Naive thymus-derived CD4-positive, alpha-beta T cell (primary cell): ENCODE measurements around the gene RNF125. TPM values are rescaled to one million over a fixed set of nuclear protein-coding genes. Genes with fewer than 3 reads are reported as not detected.
A peak's percentile ranks its signal among the peaks of the same experiment; 100 is the strongest.

Experiments
- ATAC-seq: fragments of 150-1000 bp; cut with Tn5 transposase; 2 replicates; pipeline ENCODE4 v1.10.0; 2021; ENCODE audit warnings: mild to moderate bottlenecking, moderate library complexity
- CTCF ChIA-PET: fragments of 350-600 bp; sonication (Branson Sonifier 250); formaldehyde crosslinking; loops from one replicate; lab custom pipeline; 2021; ENCODE audit warnings: antibody characterized with exemption; lab: Charles Lee
- POLR2A ChIA-PET: fragments of 350-600 bp; sonication (Branson Sonifier 250); formaldehyde crosslinking; loops from one replicate; lab custom pipeline; 2021; ENCODE audit warnings: antibody characterized with exemption, inconsistent platforms; lab: Charles Lee
- DNase-seq, 9 donors: peaks; one replicate each; pipeline versions ENCODE4 v3.0.0 to v3.0.0-alpha.2; 2020 to 2022; ENCODE audit warnings: mixed read lengths in 1 of 9
- H3K27ac ChIP-seq: one replicate; pipeline ENCODE4 v1.7.0; 2013; ENCODE audit warnings: mild to moderate bottlenecking, low read depth, low read length, moderate library complexity
- H3K27me3 ChIP-seq, 2 donors: one replicate each; pipeline ENCODE4 v1.7.0; 2013; ENCODE audit warnings: low read length in 2 of 2, mild to moderate bottlenecking in 2 of 2, moderate library complexity in 2 of 2; ENCODE audit not compliant: control insufficient read depth in 2 of 2, insufficient read depth in 2 of 2
- H3K36me3 ChIP-seq, 3 experiments: 1 replicate in 2 of 3; 2 replicates in 1 of 3; pipeline ENCODE4 v1.7.0; 2013; ENCODE audit warnings: low read length in 3 of 3, mild to moderate bottlenecking in 3 of 3, moderate library complexity in 1 of 3; ENCODE audit not compliant: insufficient read depth in 3 of 3, control insufficient read depth in 2 of 3
- H3K4me1 ChIP-seq, 2 donors: one replicate each; pipeline ENCODE4 v1.7.0; 2013; ENCODE audit warnings: low read length in 2 of 2, mild to moderate bottlenecking in 2 of 2, moderate library complexity in 1 of 2; ENCODE audit not compliant: control insufficient read depth in 2 of 2, insufficient read depth in 2 of 2
- H3K4me3 ChIP-seq: 2 replicates; pipeline ENCODE4 v1.7.0; 2013; ENCODE audit warnings: mild to moderate bottlenecking, low read length
- H3K9me3 ChIP-seq, 3 experiments: 1 replicate in 2 of 3; 2 replicates in 1 of 3; pipeline ENCODE4 v1.7.0; 2013; ENCODE audit warnings: low read length in 3 of 3; ENCODE audit not compliant: control insufficient read depth in 2 of 3
- H3K27ac Mint-ChIP-seq, 9 donors: one replicate each; pipeline ENCODE4 v1.8.0; 2020 to 2022; ENCODE audit warnings: mixed read lengths in 9 of 9, mild to moderate bottlenecking in 8 of 9, moderate library complexity in 5 of 9, inconsistent platforms in 2 of 9
- H3K27me3 Mint-ChIP-seq, 5 donors: one replicate each; pipeline ENCODE4 v1.8.0; 2021 to 2022; ENCODE audit warnings: mixed read lengths in 5 of 5, mild to moderate bottlenecking in 1 of 5
- H3K36me3 Mint-ChIP-seq, 5 donors: one replicate each; pipeline ENCODE4 v1.8.0; 2020 to 2022; ENCODE audit warnings: mixed read lengths in 5 of 5, mild to moderate bottlenecking in 3 of 5, inconsistent platforms in 1 of 5
- H3K4me1 Mint-ChIP-seq, 7 donors: one replicate each; pipeline ENCODE4 v1.8.0; 2020 to 2022; ENCODE audit warnings: mixed read lengths in 7 of 7, mild to moderate bottlenecking in 3 of 7, inconsistent platforms in 1 of 7
- H3K4me3 Mint-ChIP-seq, 10 donors: one replicate each; pipeline ENCODE4 v1.8.0; 2020 to 2022; ENCODE audit warnings: mild to moderate bottlenecking in 10 of 10, mixed read lengths in 10 of 10, moderate library complexity in 6 of 10, inconsistent platforms in 2 of 10
- H3K9me3 Mint-ChIP-seq, 11 donors: one replicate each; pipeline ENCODE4 v1.8.0; 2020 to 2022; ENCODE audit warnings: mixed read lengths in 11 of 11, mild to moderate bottlenecking in 4 of 11, inconsistent platforms in 1 of 11, moderate library complexity in 1 of 11
- intact Hi-C, 2 donors: fragments of 100-400 bp; cut with micrococcal nuclease; formaldehyde crosslinking; loops; one replicate each; pipeline ENCODE4 v1.15.1; 2023
- polyA plus RNA-seq, 2 donors: library from polyadenylated mRNA; unstranded; fragments of 300-500 nt; fragmentation: Illumina TruSeq; gene quantifications; one replicate each; pipeline ENCODE4 v1.2.3, GENCODE V29; 2021
- total RNA-seq, 6 experiments: library from RNA in 5 of 6; stranded (reverse) in 5 of 6; gene quantifications; 1 replicate in 5 of 6; 2 replicates in 1 of 6; pipeline ENCODE4 v1.2.3 and lab custom pipeline; 2021 to 2026

The RNF125 gene
- total RNA-seq (10 to 100 TPM; 30.3 to 59.8 (median 37.1) TPM), polyA plus RNA-seq (10 to 100 TPM; 20.9 to 64.7 TPM), total RNA-seq (lab: John Stamatoyannopoulos, UW) (97.7 reads per million, percentile 84 among the genes with 10 or more reads in this experiment)

- H3K27me3 Mint-ChIP-seq, result peaks cover 0 to 5% (median 0%) of the 10 kb centered on the region in 5 donors
- H3K27ac Mint-ChIP-seq, result peak within 1 kb of the TSS; percentile 87 to 99 (median 96)
- peak within 1 kb of the TSS; percentile 87 for H3K27ac ChIP-seq
- H3K36me3 ChIP-seq, result peaks cover 0 to 14% (median 0%) of the 10 kb centered on the region in 3 experiments
- no peaks in the 10 kb centered on the region for H3K27me3 ChIP-seq
- H3K4me3 Mint-ChIP-seq, result peak within 1 kb of the TSS; percentile 87 to 99 (median 96)
- H3K9me3 ChIP-seq, result no peaks in the 10 kb centered on the region
- peaks cover 34% of the 10 kb centered on the region in 2 donors for H3K4me1 ChIP-seq
- peaks cover 0 to 23% (median 8%) of the 10 kb centered on the region in 5 donors for H3K36me3 Mint-ChIP-seq
- CTCF ChIA-PET, result interaction anchor here (0.8 to 3.9 kb wide), 14 partner anchors 20 to 82 kb away, joined by 3 to 18 read pairs (median 4); partner anchors contain the start of genes RNF138 and TRAPPC8
- ATAC-seq (peak; percentile 87), DNase-seq (peak; percentile 83 to 97 (median 95))
- POLR2A ChIA-PET, result interaction anchor here (0.7 to 4.6 kb wide), 29 partner anchors 8 to 117 kb away, joined by 3 to 100 read pairs (median 4); partner anchors contain the start of genes RNF138 and TRAPPC8
- peaks cover 36 to 72% (median 57%) of the 10 kb centered on the region in 7 donors for H3K4me1 Mint-ChIP-seq
- intact Hi-C loops, result loop anchor here (1.0 to 5.0 kb wide), 9 partner anchors 23 to 452 kb away; partner anchors contain the start of genes TRAPPC8 (in 2 of the 2) and GAREM1 (in 1 of the 2)
- peak within 1 kb of the TSS; percentile 89 for H3K4me3 ChIP-seq
- peaks cover 0 to 3% (median 0%) of the 10 kb centered on the region in 11 donors for H3K9me3 Mint-ChIP-seq
Observed at GRCh38 chr18:32018331-32019250, at the start of gene RNF125. TSS of gene RNF125 (plus strand) at chr18:32018825. CDS start at chr18:32018864, 39 bp downstream.

- Mint-ChIP-seq H3K9me3 (peaks cover 4 to 37% (median 23%) of the 10 kb centered on the region in 11 donors), H3K4me3 (no peak overlapping the region), H3K4me1 (peaks cover 0 to 2% (median 0%) of the 10 kb centered on the region in 7 donors), H3K27ac (no peak overlapping the region), H3K36me3 (peaks cover 4 to 14% (median 7%) of the 10 kb centered on the region in 5 donors), H3K27me3 (peaks cover 0 to 5% (median 0%) of the 10 kb centered on the region in 5 donors)
- Histone ChIP-seq H3K27ac (no peak overlapping the region), H3K36me3 (no peaks in the 10 kb centered on the region), H3K9me3 (peaks cover 0 to 24% (median 4%) of the 10 kb centered on the region in 3 experiments), H3K27me3 (no peaks in the 10 kb centered on the region), H3K4me1 (no peaks in the 10 kb centered on the region), H3K4me3 (no peak overlapping the region)
- intact Hi-C loops, result no loop called here
- CTCF ChIA-PET, result no interaction called here
- DNase-seq (no peak), ATAC-seq (no peak)
- POLR2A ChIA-PET, result no interaction called here
Observed at GRCh38 chr18:31970617-31971016, 48.0 kb upstream of the RNF125 start.

GRCh38 chr18:31973929-31974546 lies 44.6 kb upstream of the RNF125 start:
- Histone ChIP-seq H3K4me3 (no peak overlapping the region), H3K27ac (no peak overlapping the region), H3K36me3 (no peaks in the 10 kb centered on the region), H3K27me3 (no peaks in the 10 kb centered on the region), H3K4me1 (no peaks in the 10 kb centered on the region), H3K9me3 (peaks cover 0 to 39% (median 4%) of the 10 kb centered on the region in 3 experiments)
- ChIA-PET POLR2A (no interaction called here), CTCF (interaction anchor here (0.7 to 0.8 kb wide), 3 partner anchors 10 to 377 kb away, joined by 3 to 7 read pairs (median 3); no protein-coding TSS in a partner anchor)
- Mint-ChIP-seq H3K4me1 (peaks cover 0 to 2% (median 0%) of the 10 kb centered on the region in 7 donors), H3K4me3 (no peak overlapping the region), H3K9me3 (peaks cover 4 to 68% (median 37%) of the 10 kb centered on the region in 11 donors), H3K27me3 (peaks cover 0 to 5% (median 0%) of the 10 kb centered on the region in 5 donors), H3K27ac (no peak overlapping the region), H3K36me3 (peaks cover 4 to 15% (median 11%) of the 10 kb centered on the region in 5 donors)
- intact Hi-C loops, result no loop called here
- DNase-seq (no peak), ATAC-seq (no peak)

GRCh38 chr18:31976242-31976641 lies 42.4 kb upstream of the RNF125 start:
- Histone ChIP-seq H3K9me3 (peaks cover 0 to 39% (median 4%) of the 10 kb centered on the region in 3 experiments), H3K27me3 (no peaks in the 10 kb centered on the region), H3K36me3 (no peaks in the 10 kb centered on the region), H3K4me3 (no peak overlapping the region), H3K4me1 (no peaks in the 10 kb centered on the region), H3K27ac (no peak overlapping the region)
- DNase-seq, result no peak
- ChIA-PET POLR2A (interaction anchor here (0.7 to 0.8 kb wide), 2 partner anchors 9 to 47 kb away, joined by 4 read pairs; no protein-coding TSS in a partner anchor), CTCF (interaction anchor here (1.3 to 1.5 kb wide), 2 partner anchors 33 to 43 kb away, joined by 4 read pairs; partner anchors contain the start of genes RNF125 and TRAPPC8)
- Mint-ChIP-seq H3K27ac (no peak overlapping the region), H3K36me3 (peaks cover 4 to 15% (median 11%) of the 10 kb centered on the region in 5 donors), H3K27me3 (peaks cover 0 to 2% (median 0%) of the 10 kb centered on the region in 5 donors), H3K4me3 (no peak overlapping the region), H3K9me3 (peaks cover 4 to 75% (median 41%) of the 10 kb centered on the region in 11 donors), H3K4me1 (peaks cover 0 to 2% (median 0%) of the 10 kb centered on the region in 7 donors)
- no peak for ATAC-seq
- intact Hi-C loops, result loop anchor here in 1 of 2 donors (5.0 kb wide), 2 partner anchors 234 to 419 kb away; no protein-coding TSS in a partner anchor

GRCh38 chr18:31977270-31977872 lies 41.3 kb upstream of the RNF125 start:
- H3K4me3 ChIP-seq, result no peak overlapping the region
- H3K27me3 ChIP-seq, result no peaks in the 10 kb centered on the region
- CTCF ChIA-PET, result interaction anchor here (1.5 kb wide), 1 partner anchor 34 kb away, joined by 4 read pairs; the partner anchor contains the start of gene TRAPPC8
- H3K4me1 ChIP-seq, result no peaks in the 10 kb centered on the region
- no peak overlapping the region for H3K4me3 Mint-ChIP-seq
- intact Hi-C loops, result loop anchor here (1.0 to 5.0 kb wide), 4 partner anchors 34 to 420 kb away; partner anchors contain the start of gene TRAPPC8 (in 1 of the 2)
- peaks cover 0 to 2% (median 0%) of the 10 kb centered on the region in 5 donors for H3K27me3 Mint-ChIP-seq
- H3K27ac Mint-ChIP-seq, result no peak overlapping the region
- peaks cover 0 to 39% (median 4%) of the 10 kb centered on the region in 3 experiments for H3K9me3 ChIP-seq
- peaks cover 4 to 66% (median 37%) of the 10 kb centered on the region in 11 donors for H3K9me3 Mint-ChIP-seq
- POLR2A ChIA-PET, result no interaction called here
- H3K27ac ChIP-seq, result no peak overlapping the region
- DNase-seq (peak in 6 of 9 donors; percentile 12 to 40 (median 29)), ATAC-seq (peak; percentile 63)
- no peaks in the 10 kb centered on the region for H3K36me3 ChIP-seq
- H3K36me3 Mint-ChIP-seq, result peaks cover 4 to 14% (median 11%) of the 10 kb centered on the region in 5 donors
- H3K4me1 Mint-ChIP-seq, result peaks cover 0 to 2% (median 0%) of the 10 kb centered on the region in 7 donors
